ENCODE data around the gene OR13H1. TPM values are rescaled to one million over a fixed set of nuclear protein-coding genes. Genes with fewer than 3 reads are reported as not detected.
"Not testable (repeated sequence)": the region's sequence is repeated elsewhere in the genome, so short reads cannot be mapped to it uniquely, and the experiment has no call there.

The OR13H1 gene, protein sequence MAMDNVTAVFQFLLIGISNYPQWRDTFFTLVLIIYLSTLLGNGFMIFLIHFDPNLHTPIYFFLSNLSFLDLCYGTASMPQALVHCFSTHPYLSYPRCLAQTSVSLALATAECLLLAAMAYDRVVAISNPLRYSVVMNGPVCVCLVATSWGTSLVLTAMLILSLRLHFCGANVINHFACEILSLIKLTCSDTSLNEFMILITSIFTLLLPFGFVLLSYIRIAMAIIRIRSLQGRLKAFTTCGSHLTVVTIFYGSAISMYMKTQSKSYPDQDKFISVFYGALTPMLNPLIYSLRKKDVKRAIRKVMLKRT
- not detected in 2 replicates for total RNA-seq (2014; rRNA removed; shearing (Covaris generic))

DNA sequence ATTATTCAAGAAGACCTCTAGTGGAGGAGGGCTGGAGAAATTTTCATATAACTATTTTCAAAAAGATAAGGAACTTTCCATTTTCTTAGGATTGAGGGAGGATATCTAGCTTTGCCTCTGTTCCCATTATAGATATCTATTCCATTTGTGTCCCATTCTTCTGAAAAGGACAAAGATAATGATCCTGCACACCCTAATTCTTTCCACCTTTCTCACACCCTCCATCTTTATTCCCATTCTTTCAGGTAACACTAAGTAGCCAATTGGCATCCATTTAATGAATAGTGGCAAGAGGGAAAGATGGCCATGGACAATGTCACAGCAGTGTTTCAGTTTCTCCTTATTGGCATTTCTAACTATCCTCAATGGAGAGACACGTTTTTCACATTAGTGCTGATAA lies at the start of gene OR13H1:
OR13H1 (plus strand) TSS at position 301 of the 400 bp plus-strand sequence; CDS start at position 301, 0 bp downstream.
- no peak for DNase-seq (ENCODE audit: low spot score)

DNA sequence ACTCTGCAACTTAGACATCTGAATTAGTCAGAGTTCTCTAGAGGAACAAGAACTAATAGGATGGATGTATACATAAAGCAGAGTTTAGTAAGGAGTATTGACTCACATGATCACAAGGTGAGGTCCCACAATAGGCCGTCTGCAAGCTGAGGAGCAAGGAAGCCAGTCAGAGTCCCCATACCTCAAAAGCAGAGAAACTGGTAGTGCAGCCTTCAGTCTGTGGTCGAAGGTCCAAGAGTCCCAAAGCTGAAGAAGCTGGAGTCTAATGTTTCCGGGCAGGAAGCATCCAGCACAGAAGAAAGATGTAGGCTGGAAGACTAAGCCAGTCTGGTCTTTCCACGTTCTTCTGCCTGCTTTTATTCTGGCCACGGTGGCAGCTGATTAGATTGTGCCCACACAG lies 42.3 kb upstream of the OR13H1 start:
- not testable (repeated sequence) for DNase-seq (ENCODE audit: low spot score)

DNA sequence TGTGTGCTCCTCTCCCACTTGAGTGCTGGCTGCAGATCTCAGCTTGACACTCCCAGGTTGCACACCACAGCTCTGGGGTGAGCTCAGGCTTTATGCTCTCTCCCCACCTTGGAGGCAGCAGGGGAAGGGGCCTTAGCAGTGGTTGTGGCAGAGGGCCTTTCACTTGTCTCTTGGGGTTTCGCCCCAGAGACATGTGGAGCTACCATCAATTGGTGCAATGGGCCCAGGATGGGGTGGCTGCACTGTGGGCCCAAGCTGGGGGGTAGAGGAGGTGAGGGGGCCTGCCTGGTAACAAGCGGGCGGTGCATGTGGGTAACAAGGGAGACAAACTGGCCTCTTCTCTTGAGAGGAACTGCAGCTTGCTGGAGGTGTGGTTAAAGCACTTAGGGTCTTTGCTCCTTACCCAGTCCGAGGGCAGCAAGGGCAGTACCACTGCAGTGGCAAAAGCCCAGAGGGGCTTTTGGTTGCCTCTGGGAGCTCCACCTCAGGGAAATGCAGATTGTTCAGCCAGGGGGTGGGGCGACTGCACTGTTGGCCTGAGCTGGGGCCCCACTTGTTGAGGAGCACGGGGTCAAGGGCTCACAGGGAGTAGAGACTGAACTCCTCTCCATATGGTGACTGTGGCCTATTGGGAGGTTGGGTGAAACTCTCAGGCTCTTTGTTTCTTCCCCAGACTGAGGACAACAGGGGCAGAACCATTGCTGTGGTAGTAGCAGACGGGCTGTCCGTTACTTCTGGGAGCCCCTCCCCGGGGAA lies 30.5 kb upstream of the OR13H1 start:
- no peak for DNase-seq (ENCODE audit: low spot score)

DNA sequence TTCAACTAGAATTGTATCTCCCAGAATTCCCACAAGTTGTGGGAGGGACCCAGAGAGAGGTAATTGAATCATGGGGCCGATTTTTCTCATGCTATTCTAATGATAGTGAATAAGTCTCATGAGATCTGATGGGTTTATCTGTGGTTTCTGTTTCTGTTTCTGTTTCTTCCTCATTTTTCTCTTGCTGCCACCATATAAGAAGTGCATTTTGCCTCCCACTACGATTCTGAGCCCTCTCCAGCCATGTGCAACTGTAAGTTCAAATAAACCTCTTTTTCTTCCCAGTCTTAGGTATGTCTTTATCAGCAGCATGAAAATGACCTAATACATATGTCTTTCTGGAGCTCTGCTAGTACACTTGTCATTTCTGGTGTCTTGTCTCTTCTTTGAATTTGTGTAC lies 22.1 kb upstream of the OR13H1 start:
- DNase-seq (ENCODE audit: low spot score): no peak

DNA sequence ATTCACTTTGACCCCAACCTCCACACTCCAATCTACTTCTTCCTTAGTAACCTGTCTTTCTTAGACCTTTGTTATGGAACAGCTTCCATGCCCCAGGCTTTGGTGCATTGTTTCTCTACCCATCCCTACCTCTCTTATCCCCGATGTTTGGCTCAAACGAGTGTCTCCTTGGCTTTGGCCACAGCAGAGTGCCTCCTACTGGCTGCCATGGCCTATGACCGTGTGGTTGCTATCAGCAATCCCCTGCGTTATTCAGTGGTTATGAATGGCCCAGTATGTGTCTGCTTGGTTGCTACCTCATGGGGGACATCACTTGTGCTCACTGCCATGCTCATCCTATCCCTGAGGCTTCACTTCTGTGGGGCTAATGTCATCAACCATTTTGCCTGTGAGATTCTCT lies 344 bp downstream of the OR13H1 start:
- DNase-seq (ENCODE audit: low spot score): no peak

DNA sequence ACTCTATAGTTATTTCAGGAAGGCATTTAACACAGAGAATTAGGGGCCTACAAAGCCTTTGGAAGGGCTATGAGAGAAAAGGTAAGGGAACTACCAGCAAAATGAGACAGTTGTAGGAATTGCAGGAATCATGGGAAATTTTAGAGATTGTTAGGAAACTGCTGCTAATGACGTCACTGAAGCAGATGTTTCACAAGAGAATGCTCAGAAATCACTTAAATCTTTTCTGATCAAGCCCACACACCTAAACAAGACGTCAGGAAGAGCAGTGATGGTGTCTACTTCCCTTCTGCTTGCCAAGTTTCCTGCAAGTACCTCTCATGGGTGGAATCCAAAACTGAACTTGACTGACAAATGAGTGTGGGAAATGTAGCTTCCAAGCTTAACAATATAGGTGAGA lies 5.1 kb downstream of the OR13H1 start:
- no peak for DNase-seq (ENCODE audit: low spot score)

DNA sequence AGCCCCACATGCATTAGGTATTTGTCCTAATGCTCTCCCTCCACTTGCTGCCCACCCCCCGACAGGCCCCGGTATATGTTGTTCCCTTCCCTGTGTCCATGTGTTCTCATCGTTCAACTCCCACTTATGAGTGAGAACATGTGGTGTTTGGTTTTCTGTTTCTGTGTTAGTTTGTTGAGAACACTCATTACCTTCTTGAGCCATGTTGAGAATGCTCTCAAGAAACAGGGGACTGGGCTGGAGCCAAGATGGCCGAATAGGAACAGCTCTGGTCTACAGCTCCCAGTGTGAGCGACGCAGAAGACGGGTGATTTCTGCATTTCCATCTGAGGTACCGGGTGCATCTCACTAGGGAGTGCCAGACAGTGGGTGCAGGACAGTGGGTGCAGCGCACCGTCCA lies 8.6 kb downstream of the OR13H1 start:
- DNase-seq (ENCODE audit: low spot score): not testable (repeated sequence)

DNA sequence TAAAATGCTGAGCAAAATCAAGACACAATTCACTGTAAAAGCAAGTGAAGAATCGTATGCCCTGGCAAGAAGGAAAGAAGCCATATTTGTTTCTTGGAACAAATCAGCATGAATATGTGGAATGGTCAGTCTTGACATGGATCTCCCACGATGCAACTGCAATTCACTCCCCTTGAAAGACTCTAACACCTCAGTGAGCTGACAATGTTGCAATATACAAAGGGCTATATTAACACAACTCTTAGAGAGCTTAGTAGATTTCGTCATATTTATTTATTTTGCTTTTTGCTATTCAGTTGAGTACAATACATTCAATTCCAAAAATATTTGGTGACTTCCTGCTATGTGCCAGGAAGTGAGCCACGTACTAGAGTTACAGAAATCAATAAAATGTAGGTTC lies 14.7 kb downstream of the OR13H1 start:
- no peak for DNase-seq (ENCODE audit: low spot score)

DNA sequence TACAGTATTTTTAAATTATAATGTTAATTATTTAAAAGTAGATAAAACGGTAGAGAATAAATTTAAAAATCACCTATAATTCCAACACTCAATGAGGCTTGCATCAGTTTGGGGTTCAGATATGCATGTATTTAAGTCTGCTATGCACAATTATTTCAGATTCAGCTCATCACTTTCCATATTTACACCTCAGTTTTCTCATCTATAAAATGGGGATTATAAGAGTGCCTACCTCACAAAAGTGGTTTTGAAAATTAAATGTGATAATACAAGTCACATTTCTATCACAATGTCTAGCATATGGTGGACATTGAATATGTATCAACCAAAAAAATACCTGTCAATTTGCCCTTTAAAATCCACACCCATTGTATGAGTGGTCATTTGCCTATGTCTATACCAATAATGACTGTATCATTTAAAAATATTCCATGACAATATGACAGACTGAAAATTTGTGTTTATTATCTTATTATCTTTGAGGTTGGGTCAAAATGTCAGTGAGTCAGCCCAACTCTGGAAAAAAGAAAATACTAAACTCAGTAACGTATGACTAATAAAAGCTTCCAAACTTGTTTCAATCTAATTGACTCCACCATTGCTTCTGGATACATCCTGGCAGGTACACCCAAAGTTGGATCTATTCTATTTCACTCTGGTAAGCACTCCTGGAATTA lies 20.8 kb downstream of the OR13H1 start:
- DNase-seq (ENCODE audit: low spot score): peak; percentile 4

DNA sequence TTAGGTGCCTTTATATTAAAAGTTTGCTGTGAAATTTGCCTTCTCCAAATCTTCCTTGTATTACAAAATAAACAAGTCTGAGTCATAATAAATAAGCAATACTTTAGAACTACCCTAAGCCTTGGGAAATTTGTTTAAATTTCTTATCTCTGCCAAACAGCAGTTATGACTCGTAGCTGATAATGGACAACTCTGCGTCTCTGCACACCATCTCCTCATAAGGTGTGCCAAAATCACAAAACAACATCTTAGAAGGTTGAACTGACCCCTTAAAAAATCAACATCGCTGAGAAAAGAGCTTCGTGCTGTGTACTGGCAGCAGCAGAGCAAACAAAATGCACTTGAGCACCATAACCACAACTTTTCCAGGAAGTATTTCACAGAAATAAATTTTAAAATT lies 22.0 kb downstream of the OR13H1 start:
- DNase-seq (ENCODE audit: low spot score): peak; percentile 0

DNA sequence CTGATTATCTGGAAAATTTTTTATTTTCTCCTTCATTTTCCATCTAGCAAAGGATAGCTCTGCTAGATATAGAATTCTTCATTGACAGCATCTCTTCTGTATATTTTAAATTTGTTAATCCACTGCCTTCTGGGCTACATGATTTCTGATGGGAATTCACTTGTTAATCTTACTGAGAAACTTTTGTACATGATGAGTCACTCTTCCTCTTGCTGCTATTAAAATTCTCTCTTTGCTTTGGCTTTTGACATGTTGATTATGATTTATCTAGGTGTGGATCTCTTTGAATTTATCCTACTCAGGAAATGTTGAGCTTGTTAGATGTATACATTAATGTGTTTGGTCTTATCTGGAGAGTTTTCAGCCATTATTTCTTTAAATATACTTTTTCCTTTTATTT lies 27.5 kb downstream of the OR13H1 start:
- DNase-seq (ENCODE audit: low spot score): peak; percentile 10

DNA sequence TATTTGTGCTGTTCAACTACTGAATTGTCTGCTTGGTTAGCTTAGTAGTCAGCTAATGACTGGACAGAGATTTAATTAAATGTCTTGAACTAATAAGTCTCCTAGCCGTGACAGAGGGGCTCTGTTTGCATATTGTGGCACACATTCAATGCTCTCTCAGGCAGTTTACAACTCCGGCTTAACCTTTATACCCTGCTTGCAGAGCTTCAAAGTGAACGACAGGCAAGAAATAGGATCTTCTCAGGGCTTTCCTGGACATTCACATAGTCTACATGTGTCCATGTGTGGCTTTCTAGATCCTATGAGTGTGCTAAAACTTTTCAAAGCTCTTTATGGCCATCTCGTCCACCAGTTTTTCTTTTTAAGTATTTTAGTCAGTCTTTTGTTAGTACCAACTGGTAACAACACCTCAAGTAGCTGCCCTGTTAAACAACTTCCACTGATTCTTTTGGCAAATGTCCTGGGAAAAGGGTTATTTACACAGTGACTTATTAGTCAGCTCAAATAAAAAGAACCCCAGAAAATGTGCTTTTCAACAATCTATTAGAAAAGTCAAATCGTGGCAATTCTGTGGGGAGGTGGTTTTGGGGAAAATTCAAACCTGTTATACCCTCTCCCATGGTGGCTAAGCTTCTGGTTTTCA lies 28.6 kb downstream of the OR13H1 start:
- peak; percentile 19 for DNase-seq (ENCODE audit: low spot score)

DNA sequence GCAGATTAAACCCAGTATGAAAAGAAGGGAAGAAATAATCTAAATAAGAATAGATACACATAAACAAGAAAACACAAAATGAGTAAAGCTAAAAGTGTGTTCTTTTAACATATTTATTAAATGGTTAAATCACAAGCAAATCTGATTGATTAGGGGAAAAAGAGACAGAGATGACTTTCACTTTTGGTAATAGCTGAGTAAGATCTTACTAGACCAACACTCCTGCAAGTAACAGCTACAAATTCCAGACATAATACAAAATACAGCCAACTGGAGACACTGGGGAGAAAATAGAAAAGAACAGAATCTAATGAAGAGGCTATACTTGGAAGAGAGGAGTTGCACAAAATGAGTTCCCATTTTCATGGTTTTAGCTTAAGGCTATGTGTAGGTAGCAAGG lies 33.5 kb downstream of the OR13H1 start:
- DNase-seq (ENCODE audit: low spot score): no peak

DNA sequence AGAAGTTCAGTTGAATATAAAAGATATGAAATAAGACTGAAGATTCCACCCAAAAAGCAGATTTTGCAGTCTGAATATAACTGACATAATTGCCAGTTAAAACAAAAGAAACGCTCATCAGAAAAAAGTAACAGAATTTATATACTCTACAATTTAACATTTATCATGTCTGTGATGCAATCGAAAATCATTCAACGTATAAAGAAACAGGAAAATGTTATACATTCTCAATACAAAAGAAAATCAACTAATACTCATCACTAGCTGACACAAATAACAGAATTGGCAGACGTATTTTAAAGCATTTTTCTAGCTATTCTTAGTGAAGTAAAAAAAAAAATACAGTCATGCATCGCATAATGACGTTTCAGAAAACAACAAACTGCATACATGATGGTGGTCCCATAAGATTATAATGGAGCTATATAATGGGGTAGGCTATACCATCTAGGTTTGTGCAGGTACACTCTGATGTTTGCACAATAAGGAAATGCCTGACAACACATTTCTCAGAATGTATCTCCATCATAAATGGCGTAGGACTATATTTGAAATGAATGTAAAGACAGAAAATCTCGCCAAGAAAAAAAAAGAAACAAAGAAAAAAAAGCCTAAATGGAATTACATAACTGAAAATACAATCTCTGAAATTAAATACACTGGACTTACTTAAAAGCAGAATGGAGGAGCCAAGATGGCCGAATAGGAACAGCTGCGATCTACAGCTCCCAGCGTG lies 34.3 kb downstream of the OR13H1 start:
- no peak for DNase-seq (ENCODE audit: low spot score)

DNA sequence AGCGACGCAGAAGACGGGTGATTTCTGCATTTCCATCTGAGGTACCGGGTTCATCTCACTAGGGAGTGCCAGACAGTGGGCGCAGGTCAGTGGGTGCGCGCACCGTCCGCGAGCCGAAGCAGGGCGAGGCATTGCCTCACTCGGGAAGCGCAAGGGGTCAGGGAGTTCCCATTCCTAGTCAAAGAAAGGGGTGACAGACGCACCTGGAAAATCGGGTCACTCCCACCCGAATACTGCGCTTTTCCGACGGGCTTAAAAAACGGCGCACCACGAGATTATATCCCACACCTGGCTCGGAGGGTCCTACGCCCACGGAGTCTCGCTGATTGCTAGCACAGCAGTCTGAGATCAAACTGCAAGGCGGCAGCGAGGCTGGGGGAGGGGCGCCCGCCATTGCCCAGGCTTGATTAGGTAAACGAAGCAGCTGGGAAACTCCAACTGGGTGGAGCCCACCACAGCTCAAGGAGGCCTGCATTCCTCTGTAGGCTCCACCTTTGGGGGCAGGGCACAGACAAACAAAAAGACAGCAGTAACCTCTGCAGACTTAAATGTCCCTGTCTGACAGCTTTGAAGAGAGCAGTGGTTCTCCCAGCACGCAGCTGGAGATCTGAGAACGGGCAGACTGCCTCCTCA lies 35.0 kb downstream of the OR13H1 start:
- not testable (repeated sequence) for DNase-seq (ENCODE audit: low spot score)

DNA sequence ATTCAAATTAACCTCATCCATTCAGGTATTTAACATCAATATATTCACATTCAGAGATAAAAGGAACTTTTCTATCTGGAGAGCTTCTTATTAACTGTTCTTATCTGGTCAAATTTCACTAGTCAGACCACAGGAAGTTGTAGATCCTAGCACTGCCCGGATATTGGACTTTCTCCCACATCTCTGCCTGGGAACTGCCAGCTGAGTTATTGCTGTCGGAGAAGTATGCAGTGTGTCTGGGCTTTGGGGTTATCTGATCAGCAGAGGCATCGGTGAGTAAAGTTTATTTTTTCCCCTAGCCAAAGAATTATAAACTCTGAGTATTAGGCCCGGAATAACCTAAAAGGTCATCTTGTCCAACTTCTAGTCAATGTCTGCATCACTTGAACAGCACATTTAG lies 45.1 kb downstream of the OR13H1 start:
- peak; percentile 74 for DNase-seq (ENCODE audit: low spot score)

Data from A172 (cell line).